IMR-90 (cell line): ENCODE measurements around the gene DIPK1A. TPM values are rescaled to one million over a fixed set of nuclear protein-coding genes. Genes with fewer than 3 reads are reported as not detected.

Experiments
- ATAC-seq: fragments of 200-7000 bp; cut with Tn5 transposase; 2 replicates; pipeline ENCODE4 v1.9.1; 2020; ENCODE audit warnings: low read depth, mild to moderate bottlenecking, moderate library complexity
- BruUV-seq: library from RNA; stranded (reverse); fragments of 400-500 nt; replicated peaks from 2 replicates; lab custom pipeline; 2021; lab: Mats Ljungman, UMichigan
- CTCF ChIA-PET: fragments of 300-600 bp; formaldehyde crosslinking; extraction: SDS; loops from one replicate; lab custom pipeline; 2021; ENCODE audit warnings: antibody characterized with exemption; lab: Yijun Ruan, JAX
- POLR2A ChIA-PET: fragments of 300-600 bp; sonication (Branson Sonifier 250); formaldehyde crosslinking; loops from one replicate; lab custom pipeline; 2022; ENCODE audit warnings: antibody characterized with exemption; ENCODE audit not compliant: unreplicated experiment; lab: Charles Lee
- DNase-seq: peaks from one replicate; pipeline ENCODE4 v3.0.0; 2013
- H2AFZ ChIP-seq: replicated peaks from 2 replicates; pipeline ENCODE3; 2013; ENCODE audit warnings: low read length, mild to moderate bottlenecking; ENCODE audit not compliant: poor library complexity
- H2AK5ac ChIP-seq: 2 replicates; pipeline ENCODE4 v1.6.1; 2013; ENCODE audit warnings: low read depth, low read length, inconsistent platforms
- H2AK9ac ChIP-seq: replicated peaks from 2 replicates; pipeline ENCODE3; 2013; ENCODE audit warnings: mild to moderate bottlenecking, low read depth, low read length, moderate library complexity; ENCODE audit not compliant: poor library complexity
- H2BK120ac ChIP-seq: 2 replicates; pipeline ENCODE4 v1.6.1; 2013; ENCODE audit warnings: low read depth, low read length, inconsistent platforms
- H2BK15ac ChIP-seq: 3 replicates; pipeline ENCODE4 v1.6.1; 2013; ENCODE audit warnings: low read depth, low read length, inconsistent platforms
- H2BK20ac ChIP-seq: 2 replicates; pipeline ENCODE4 v1.6.1; 2013; ENCODE audit warnings: low read depth, mild to moderate bottlenecking, inconsistent platforms, low read length, moderate library complexity
- H2BK5ac ChIP-seq: 2 replicates; pipeline ENCODE4 v1.6.1; 2013; ENCODE audit warnings: mild to moderate bottlenecking, low read depth, low read length, inconsistent platforms; ENCODE audit not compliant: poor library complexity, severe bottlenecking
- H3K14ac ChIP-seq: replicated peaks from 2 replicates; pipeline ENCODE4 v1.6.1; 2013; ENCODE audit warnings: low read depth, low read length, inconsistent platforms
- H3K18ac ChIP-seq: 2 replicates; pipeline ENCODE4 v1.6.1; 2013; ENCODE audit warnings: low read depth, low read length, control low read depth
- H3K23ac ChIP-seq: 2 replicates; pipeline ENCODE4 v1.6.1; 2013; ENCODE audit warnings: low read depth, low read length, inconsistent platforms
- H3K27ac ChIP-seq: 2 replicates; pipeline ENCODE4 v1.5.1; 2013; ENCODE audit warnings: mild to moderate bottlenecking, control low read depth, low read length; ENCODE audit not compliant: insufficient read depth
- H3K27me3 ChIP-seq: 2 replicates; pipeline ENCODE4 v1.6.1; 2013; ENCODE audit warnings: low read length; ENCODE audit not compliant: control insufficient read depth, insufficient read depth
- H3K36me3 ChIP-seq: 2 replicates; pipeline ENCODE4 v1.6.1; 2013; ENCODE audit warnings: low read length, mixed read lengths; ENCODE audit not compliant: control insufficient read depth, insufficient read depth
- H3K4ac ChIP-seq: 2 replicates; pipeline ENCODE4 v1.6.1; 2013; ENCODE audit warnings: low read depth, low read length, inconsistent platforms
- H3K4me1 ChIP-seq: 2 replicates; pipeline ENCODE4 v1.6.1; 2013; ENCODE audit warnings: low read length, mixed read lengths; ENCODE audit not compliant: control insufficient read depth, insufficient read depth
- H3K4me2 ChIP-seq: 2 replicates; pipeline ENCODE4 v1.6.1; 2013; ENCODE audit warnings: low read depth, mild to moderate bottlenecking, control low read depth, low read length, moderate library complexity
- H3K4me3 ChIP-seq: 2 replicates; pipeline ENCODE4 v1.5.1; 2013; ENCODE audit warnings: low read depth, mild to moderate bottlenecking, control low read depth, low read length, moderate library complexity; ENCODE audit not compliant: insufficient read depth
- H3K56ac ChIP-seq: 2 replicates; pipeline ENCODE4 v1.6.1; 2013; ENCODE audit warnings: low read length, inconsistent platforms; ENCODE audit not compliant: insufficient read depth; ENCODE audit errors: extremely low read depth
- H3K79me1 ChIP-seq, 2 experiments: 2 replicates each; pipeline ENCODE4 v1.6.1; 2013; ENCODE audit warnings: low read length in 2 of 2, inconsistent platforms in 1 of 2, low read depth in 1 of 2
- H3K9ac ChIP-seq: 2 replicates; pipeline ENCODE4 v1.6.1; 2013; ENCODE audit warnings: low read depth, low read length, control low read depth
- H3K9me1 ChIP-seq: 2 replicates; pipeline ENCODE4 v1.6.1; 2013; ENCODE audit warnings: low read length, inconsistent platforms; ENCODE audit not compliant: insufficient read depth
- H3K9me3 ChIP-seq: 2 replicates; pipeline ENCODE4 v1.6.1; 2013; ENCODE audit warnings: low read length; ENCODE audit not compliant: control insufficient read depth, insufficient read depth
- H4K20me1 ChIP-seq: 2 replicates; pipeline ENCODE4 v1.6.1; 2013; ENCODE audit warnings: low read length, inconsistent platforms; ENCODE audit not compliant: insufficient read depth
- H4K5ac ChIP-seq: 2 replicates; pipeline ENCODE4 v1.6.1; 2013; ENCODE audit warnings: mild to moderate bottlenecking, low read depth, low read length, control low read depth
- H4K8ac ChIP-seq, 2 experiments: 2 replicates each; pipeline ENCODE4 v1.6.1; 2013; ENCODE audit warnings: low read depth in 2 of 2, low read length in 2 of 2, control low read depth in 1 of 2, inconsistent platforms in 1 of 2
- H4K91ac ChIP-seq: 2 replicates; pipeline ENCODE4 v1.6.1; 2013; ENCODE audit warnings: low read depth, low read length, inconsistent platforms; ENCODE audit not compliant: insufficient read depth
- BHLHE40 ChIP-seq: fragments of 150-350 bp; IDR thresholded peaks from 2 replicates; pipeline ENCODE4 v1.6.1; 2016; ENCODE audit warnings: mild to moderate bottlenecking, low read depth, low read length
- CEBPB ChIP-seq: IDR thresholded peaks from 2 replicates; pipeline ENCODE4 v1.6.1; 2012; ENCODE audit warnings: low read depth, low read length, improper control_type of control experiment
- CHD1 ChIP-seq: IDR thresholded peaks from 2 replicates; pipeline ENCODE4 v1.6.1; 2012; ENCODE audit warnings: low read depth, low read length, improper control_type of control experiment
- FOS ChIP-seq: fragments of 150-350 bp; IDR thresholded peaks from 2 replicates; pipeline ENCODE4 v1.6.1; 2016; ENCODE audit warnings: low read depth, low read length
- MAFK ChIP-seq: IDR thresholded peaks from 2 replicates; pipeline ENCODE4 v1.6.1; 2012; ENCODE audit warnings: low read depth, low read length, improper control_type of control experiment
- MAZ ChIP-seq: IDR thresholded peaks from 2 replicates; pipeline ENCODE4 v1.6.1; 2012; ENCODE audit warnings: low read depth, mild to moderate bottlenecking, low read length, improper control_type of control experiment, moderate library complexity, borderline replicate concordance
- MXI1 ChIP-seq: IDR thresholded peaks from 2 replicates; pipeline ENCODE4 v1.6.1; 2012; ENCODE audit warnings: low read depth, mild to moderate bottlenecking, low read length, moderate library complexity, borderline replicate concordance
- NFE2L2 ChIP-seq: fragments of 150-350 bp; IDR thresholded peaks from 2 replicates; pipeline ENCODE4 v1.6.1; 2016; ENCODE audit warnings: low read depth, mild to moderate bottlenecking, low read length
- POLR2A ChIP-seq: IDR thresholded peaks from 2 replicates; pipeline ENCODE4 v1.6.1; 2012; ENCODE audit warnings: mild to moderate bottlenecking, low read depth, low read length
- RAD21 ChIP-seq: IDR thresholded peaks from 2 replicates; pipeline ENCODE4 v1.6.1; 2012; ENCODE audit warnings: low read length, improper control_type of control experiment
- RCOR1 ChIP-seq: IDR thresholded peaks from 2 replicates; pipeline ENCODE4 v1.6.1; 2012; ENCODE audit warnings: mild to moderate bottlenecking, low read length, improper control_type of control experiment; ENCODE audit not compliant: insufficient replicate concordance
- RFX5 ChIP-seq: IDR thresholded peaks from 2 replicates; pipeline ENCODE4 v1.8.0; 2012; ENCODE audit warnings: low read depth, mild to moderate bottlenecking, low read length, moderate library complexity
- SMC3 ChIP-seq: fragments of 150-350 bp; IDR thresholded peaks from 2 replicates; pipeline ENCODE4 v1.6.1; 2016; ENCODE audit warnings: low read depth, mild to moderate bottlenecking, antibody characterized with exemption, low read length, moderate library complexity
- USF2 ChIP-seq: fragments of 150-350 bp; IDR thresholded peaks from 2 replicates; pipeline ENCODE4 v1.6.1; 2017; ENCODE audit warnings: mild to moderate bottlenecking, antibody characterized with exemption, low read length, low read depth
- WGBS, 2 experiments: methylation state at CpG; one replicate each; pipeline versions ENCODE4 v1.1.5 to v1.1.7; 2013; ENCODE audit warnings: missing lambda C conversion rate in 2 of 2; ENCODE audit not compliant: insufficient read length in 1 of 2; ENCODE audit errors: extremely low coverage in 2 of 2; 5-methylcytosine and 5-hydroxymethylcytosine counted together
- dilution Hi-C: fragments of 300-500 bp; cut with HindIII; formaldehyde crosslinking; loops from one replicate; pipeline ENCODE4 v1.14.3; 2018; ENCODE audit warnings: low sequenced_read_pairs; ENCODE audit not compliant: unreplicated experiment
- in situ Hi-C: fragments of 300-500 bp; cut with MboI; formaldehyde crosslinking; loops from 3 replicates; pipeline ENCODE4 v1.14.3; 2019; ENCODE audit warnings: low sequenced_read_pairs, inconsistent platforms, mixed read lengths
- intact Hi-C: fragments of 100-400 bp; cut with micrococcal nuclease; formaldehyde crosslinking; loops from 2 replicates; pipeline ENCODE4 v1.10.0; 2022
- polyA plus RNA-seq, 3 experiments: library from polyadenylated mRNA; depleted of rRNA; stranded (reverse); fragments of >200 nt; gene quantifications; 2 replicates each; pipeline ENCODE4 v1.2.3, GENCODE V29; 2012; ENCODE audit warnings: low replicate concordance in 1 of 3
- total RNA-seq: library from RNA; depleted of rRNA; stranded (reverse); fragments of >200 nt; gene quantifications from 2 replicates; pipeline ENCODE4 v1.2.3, GENCODE V29; 2012
- TF ChIP-seq, protein P1 (sequence below): conservative IDR thresholded peaks from 2 replicates; pipeline ENCODE4 v1.5.1; 2012; ENCODE audit warnings: mild to moderate bottlenecking, low read depth, low read length, improper control_type of control experiment
- TF ChIP-seq, protein P2 (sequence below): fragments of 150-350 bp; IDR thresholded peaks from 2 replicates; pipeline ENCODE4 v1.6.1; 2016; ENCODE audit warnings: low read depth, mild to moderate bottlenecking, low read length, moderate library complexity, borderline replicate concordance

The DIPK1A gene
- total and polyA plus RNA-seq, 2 of the 4 experiments (the other 2 are of a cell fraction): 4.7 to 5.7 TPM

DNA sequence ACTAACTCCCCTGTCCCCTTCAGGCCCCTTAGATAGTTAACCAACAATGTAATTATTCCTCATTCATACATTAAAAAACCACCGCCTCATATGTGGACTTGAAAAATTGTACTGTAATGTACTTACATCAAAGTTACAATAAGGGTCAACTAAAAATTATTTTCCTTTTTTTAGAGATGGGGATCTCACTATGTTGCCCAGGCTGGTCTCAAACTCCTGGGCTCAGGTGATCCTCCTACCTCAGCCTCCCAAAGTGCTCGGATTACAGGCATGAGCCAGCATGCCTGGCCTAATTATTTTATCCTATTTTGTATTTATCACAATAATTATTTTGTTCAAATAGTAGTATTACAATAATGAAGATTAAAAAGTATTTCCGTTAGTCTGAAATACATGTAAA, 116.8 kb downstream of the DIPK1A start:
- BruUV-seq: no TSS peak
- Histone ChIP-seq H3K9ac (no peak overlapping the region), H3K9me1 (no peaks in the 10 kb centered on the region), H2BK120ac (no peak overlapping the region), H4K91ac (no peak overlapping the region), H4K20me1 (peaks cover 29% of the 10 kb centered on the region), H3K9me3 (no peaks in the 10 kb centered on the region), H2BK20ac (no peak overlapping the region), H2AK5ac (no peak overlapping the region), H3K14ac (no peak overlapping the region), H2BK15ac (no peak overlapping the region), H2AFZ (no peak overlapping the region), H2AK9ac (no peak overlapping the region), H3K36me3 (peaks cover 30% of the 10 kb centered on the region), H3K27ac (no peak overlapping the region), H3K79me1 (peaks cover 15 to 21% of the 10 kb centered on the region in 2 experiments), H4K8ac (no peak overlapping the region), H3K4me2 (no peak overlapping the region), H3K27me3 (no peaks in the 10 kb centered on the region), H2BK5ac (no peak overlapping the region), H3K23ac (no peak overlapping the region), H3K56ac (no peak overlapping the region), H3K4ac (no peak overlapping the region), H3K4me1 (no peaks in the 10 kb centered on the region), H4K5ac (no peak overlapping the region), H3K18ac (no peak overlapping the region), H3K4me3 (no peak overlapping the region)
- intact Hi-C loops: no loop called here
- CTCF ChIA-PET: interaction anchor here (0.6 kb wide), 1 partner anchor 116 kb away, joined by 5 read pairs; no protein-coding TSS in a partner anchor
- no peak for TF ChIP-seq MXI1
- no peak for TF ChIP-seq MAZ
- TF ChIP-seq CHD1: no peak
- no peak for TF ChIP-seq RAD21
- TF ChIP-seq CEBPB: no peak
- no peak for TF ChIP-seq MAFK
- TF ChIP-seq POLR2A: no peak
- no peak for TF ChIP-seq USF2
- TF ChIP-seq BHLHE40: no peak
- no peak for TF ChIP-seq NFE2L2
- TF ChIP-seq, protein P1, sequence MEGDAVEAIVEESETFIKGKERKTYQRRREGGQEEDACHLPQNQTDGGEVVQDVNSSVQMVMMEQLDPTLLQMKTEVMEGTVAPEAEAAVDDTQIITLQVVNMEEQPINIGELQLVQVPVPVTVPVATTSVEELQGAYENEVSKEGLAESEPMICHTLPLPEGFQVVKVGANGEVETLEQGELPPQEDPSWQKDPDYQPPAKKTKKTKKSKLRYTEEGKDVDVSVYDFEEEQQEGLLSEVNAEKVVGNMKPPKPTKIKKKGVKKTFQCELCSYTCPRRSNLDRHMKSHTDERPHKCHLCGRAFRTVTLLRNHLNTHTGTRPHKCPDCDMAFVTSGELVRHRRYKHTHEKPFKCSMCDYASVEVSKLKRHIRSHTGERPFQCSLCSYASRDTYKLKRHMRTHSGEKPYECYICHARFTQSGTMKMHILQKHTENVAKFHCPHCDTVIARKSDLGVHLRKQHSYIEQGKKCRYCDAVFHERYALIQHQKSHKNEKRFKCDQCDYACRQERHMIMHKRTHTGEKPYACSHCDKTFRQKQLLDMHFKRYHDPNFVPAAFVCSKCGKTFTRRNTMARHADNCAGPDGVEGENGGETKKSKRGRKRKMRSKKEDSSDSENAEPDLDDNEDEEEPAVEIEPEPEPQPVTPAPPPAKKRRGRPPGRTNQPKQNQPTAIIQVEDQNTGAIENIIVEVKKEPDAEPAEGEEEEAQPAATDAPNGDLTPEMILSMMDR: no peak
- TF ChIP-seq FOS: no peak
- no peak for TF ChIP-seq RFX5
- TF ChIP-seq SMC3: no peak
- no peak for TF ChIP-seq RCOR1
- TF ChIP-seq, protein P2, sequence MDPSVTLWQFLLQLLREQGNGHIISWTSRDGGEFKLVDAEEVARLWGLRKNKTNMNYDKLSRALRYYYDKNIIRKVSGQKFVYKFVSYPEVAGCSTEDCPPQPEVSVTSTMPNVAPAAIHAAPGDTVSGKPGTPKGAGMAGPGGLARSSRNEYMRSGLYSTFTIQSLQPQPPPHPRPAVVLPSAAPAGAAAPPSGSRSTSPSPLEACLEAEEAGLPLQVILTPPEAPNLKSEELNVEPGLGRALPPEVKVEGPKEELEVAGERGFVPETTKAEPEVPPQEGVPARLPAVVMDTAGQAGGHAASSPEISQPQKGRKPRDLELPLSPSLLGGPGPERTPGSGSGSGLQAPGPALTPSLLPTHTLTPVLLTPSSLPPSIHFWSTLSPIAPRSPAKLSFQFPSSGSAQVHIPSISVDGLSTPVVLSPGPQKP: no peak
- dilution Hi-C loops: no loop called here
- no peak for ATAC-seq
- no CpG with 5 or more reads among the region's 3 CpGs for WGBS, 2 experiments
- POLR2A ChIA-PET: no interaction called here
- in situ Hi-C loops: no loop called here
- no peak for DNase-seq
